DOHH2 (cell line): ENCODE measurements around the gene USP6NL.

Experiments
- H3F3A ChIP-seq: fragments of 200-600 bp; sonication (generic), shearing (Covaris generic); 2 replicates; pipeline ENCODE4 v1.6.0; 2016; ENCODE audit warnings: antibody characterized with exemption, mild to moderate bottlenecking; ENCODE audit not compliant: control insufficient read depth, insufficient read depth
- H3K27ac ChIP-seq: fragments of 200-600 bp; sonication (generic); 2 replicates; pipeline ENCODE4 v1.5.1; 2014; ENCODE audit warnings: low read depth, mild to moderate bottlenecking, low read length, moderate library complexity
- H3K27me3 ChIP-seq: fragments of 200-600 bp; sonication (generic); 2 replicates; pipeline ENCODE4 v1.6.1; 2014; ENCODE audit warnings: mild to moderate bottlenecking, low read length, mixed read lengths; ENCODE audit not compliant: control insufficient read depth
- H3K36me3 ChIP-seq: fragments of 200-600 bp; sonication (generic); 2 replicates; pipeline ENCODE4 v1.6.1; 2014; ENCODE audit warnings: mild to moderate bottlenecking, low read length, moderate library complexity, mixed read lengths; ENCODE audit not compliant: control insufficient read depth
- H3K4me1 ChIP-seq: fragments of 200-600 bp; sonication (generic); 2 replicates; pipeline ENCODE4 v1.6.1; 2014; ENCODE audit warnings: mild to moderate bottlenecking, low read length, mixed read lengths; ENCODE audit not compliant: control insufficient read depth
- H3K4me2 ChIP-seq: fragments of 200-600 bp; sonication (generic); 2 replicates; pipeline ENCODE4 v1.6.0; 2014; ENCODE audit warnings: mild to moderate bottlenecking, low read length, moderate library complexity
- H3K4me3 ChIP-seq: fragments of 200-600 bp; sonication (generic); 2 replicates; pipeline ENCODE4 v1.5.1; 2014; ENCODE audit warnings: mild to moderate bottlenecking, low read length, mixed read lengths
- H3K79me2 ChIP-seq: fragments of 200-600 bp; sonication (generic); 2 replicates; pipeline ENCODE4 v1.6.1; 2014; ENCODE audit warnings: mild to moderate bottlenecking, low read length, mixed read lengths; ENCODE audit not compliant: control insufficient read depth
- H3K9me2 ChIP-seq: fragments of 200-600 bp; sonication (generic); replicated peaks from 2 replicates; pipeline ENCODE4 v1.6.1; 2014; ENCODE audit warnings: mild to moderate bottlenecking, low read length, mixed read lengths; ENCODE audit not compliant: control insufficient read depth
- H3K9me3 ChIP-seq: fragments of 200-600 bp; sonication (generic); 2 replicates; pipeline ENCODE4 v1.6.1; 2014; ENCODE audit warnings: antibody characterized with exemption, low read length, mixed read lengths; ENCODE audit not compliant: control insufficient read depth, insufficient read depth
- H4K20me1 ChIP-seq: fragments of 200-600 bp; sonication (generic); 2 replicates; pipeline ENCODE4 v1.6.0; 2014; ENCODE audit warnings: low read depth, mild to moderate bottlenecking, antibody characterized with exemption, low read length, moderate library complexity; ENCODE audit not compliant: control insufficient read depth, insufficient read depth
- CTCF ChIP-seq: fragments of 200-600 bp; sonication (generic); IDR thresholded peaks from one replicate; pipeline ENCODE4 v1.5.1; 2014; ENCODE audit warnings: antibody characterized with exemption, mild to moderate bottlenecking, low read depth, low read length; ENCODE audit not compliant: poor library complexity, severe bottlenecking
- EZH2phosphoT487 ChIP-seq: fragments of 200-600 bp; sonication (generic); IDR thresholded peaks from 2 replicates; pipeline ENCODE4 v1.6.1; 2017; ENCODE audit warnings: borderline replicate concordance, mild to moderate bottlenecking, antibody characterized with exemption, low read length, moderate library complexity, mixed read lengths

USP6NL gene

GRCh38 chr10:11451640-11452260 lies 159.7 kb downstream of the USP6NL start:
- TF ChIP-seq EZH2phosphoT487 = no peak
- TF ChIP-seq CTCF = no peak
- H3K4me2 ChIP-seq = no peak overlapping the region
- H3K9me3 ChIP-seq = no peaks in the 10 kb centered on the region
- H4K20me1 ChIP-seq = no peaks in the 10 kb centered on the region
- peaks cover 51% of the 10 kb centered on the region for H3K4me1 ChIP-seq
- H3F3A ChIP-seq = peaks cover 34% of the 10 kb centered on the region
- no peak overlapping the region for H3K4me3 ChIP-seq
- no peaks in the 10 kb centered on the region for H3K79me2 ChIP-seq
- H3K27ac ChIP-seq = no peak overlapping the region
- no peaks in the 10 kb centered on the region for H3K9me2 ChIP-seq
- H3K36me3 ChIP-seq = no peaks in the 10 kb centered on the region
- H3K27me3 ChIP-seq = no peaks in the 10 kb centered on the region

GRCh38 chr10:11450427-11450826 lies 161.0 kb downstream of the USP6NL start:
- TF ChIP-seq CTCF = no peak
- Histone ChIP-seq H3K27ac (peak overlapping the region; percentile 77), H4K20me1 (no peaks in the 10 kb centered on the region), H3K27me3 (no peaks in the 10 kb centered on the region), H3K79me2 (no peaks in the 10 kb centered on the region), H3K9me2 (no peaks in the 10 kb centered on the region), H3F3A (peaks cover 30% of the 10 kb centered on the region), H3K4me2 (peak overlapping the region; percentile 94), H3K9me3 (no peaks in the 10 kb centered on the region), H3K4me3 (peak overlapping the region; percentile 70; the same call in 1 of the 2 replicates), H3K4me1 (peaks cover 51% of the 10 kb centered on the region), H3K36me3 (no peaks in the 10 kb centered on the region)

GRCh38 chr10:11449761-11450160 lies 161.7 kb downstream of the USP6NL start:
- peak overlapping the region; percentile 94 for H3K4me2 ChIP-seq

More at GRCh38 chr10:11449761-11450160, 161.7 kb downstream of the USP6NL start:
- TF ChIP-seq CTCF (no peak), EZH2phosphoT487 (no peak)
- Histone ChIP-seq H4K20me1 (no peaks in the 10 kb centered on the region), H3K27ac (peak overlapping the region; percentile 77), H3K27me3 (no peaks in the 10 kb centered on the region), H3K79me2 (no peaks in the 10 kb centered on the region), H3K4me1 (peaks cover 51% of the 10 kb centered on the region), H3K36me3 (no peaks in the 10 kb centered on the region), H3K9me3 (no peaks in the 10 kb centered on the region), H3K4me3 (peak overlapping the region; percentile 70), H3F3A (peaks cover 30% of the 10 kb centered on the region), H3K9me2 (no peaks in the 10 kb centered on the region)
